CD4-positive, alpha-beta T cell (primary cell): ENCODE measurements around the gene KCNJ6. TPM values are rescaled to one million over a fixed set of nuclear protein-coding genes. Genes with fewer than 3 reads are reported as not detected.
A peak's percentile ranks its signal among the peaks of the same experiment; 100 is the strongest.
"Not testable (repeated sequence)": the region's sequence is repeated elsewhere in the genome, so short reads cannot be mapped to it uniquely, and the experiment has no call there.

ENCODE experiments used
- ATAC-seq: fragments of 200-7000 bp; cut with Tn5 transposase; one replicate; pipeline ENCODE4 v1.10.0; 2022; ENCODE audit warnings: mild to moderate bottlenecking; ENCODE audit not compliant: poor library complexity
- CTCF ChIA-PET: fragments of 350-600 bp; sonication (Branson Sonifier 250); formaldehyde crosslinking; loops from one replicate; lab custom pipeline; 2021; ENCODE audit warnings: antibody characterized with exemption, inconsistent platforms; lab: Charles Lee
- POLR2A ChIA-PET: fragments of 350-600 bp; sonication (Branson Sonifier 250); formaldehyde crosslinking; loops from one replicate; lab custom pipeline; 2021; ENCODE audit warnings: antibody characterized with exemption, inconsistent platforms; lab: Charles Lee
- DNase-seq, 14 experiments: peaks; one replicate each; pipeline ENCODE4 v3.0.0-alpha.2; 2013 to 2020; ENCODE audit warnings: mixed read lengths in 2 of 14
- H3K27ac ChIP-seq, 2 donors: one replicate each; pipeline versions ENCODE4 v1.5.1 to v1.7.0; 2013; ENCODE audit warnings: low read length in 2 of 2, low read depth in 1 of 2, mild to moderate bottlenecking in 1 of 2
- H3K27me3 ChIP-seq, 2 experiments: 1 replicate in 1 of 2; 2 replicates in 1 of 2; pipeline versions ENCODE4 v1.6.1 to v1.7.0; 2013; ENCODE audit warnings: low read length in 2 of 2, control low read depth in 1 of 2, mild to moderate bottlenecking in 1 of 2, moderate library complexity in 1 of 2; ENCODE audit not compliant: insufficient read depth in 2 of 2, control insufficient read depth in 1 of 2
- H3K36me3 ChIP-seq: one replicate; pipeline ENCODE4 v1.6.1; 2013; ENCODE audit warnings: low read length, control low read depth; ENCODE audit not compliant: insufficient read depth
- H3K4me1 ChIP-seq: one replicate; pipeline ENCODE4 v1.6.1; 2013; ENCODE audit warnings: low read length, control low read depth; ENCODE audit not compliant: insufficient read depth
- H3K4me3 ChIP-seq: one replicate; pipeline ENCODE4 v1.5.1; 2013; ENCODE audit warnings: mild to moderate bottlenecking, low read length, moderate library complexity
- H3K9me3 ChIP-seq, 2 experiments: 1 replicate in 1 of 2; 2 replicates in 1 of 2; pipeline versions ENCODE4 v1.6.1 to v1.7.0; 2013; ENCODE audit warnings: low read length in 2 of 2, mild to moderate bottlenecking in 2 of 2, control low read depth in 1 of 2, moderate library complexity in 1 of 2; ENCODE audit not compliant: control insufficient read depth in 1 of 2, insufficient read depth in 1 of 2
- H3K27ac Mint-ChIP-seq: one replicate; pipeline ENCODE4 v1.8.0; 2020; ENCODE audit warnings: mixed read lengths
- H3K27me3 Mint-ChIP-seq: one replicate; pipeline ENCODE4 v1.8.0; 2021; ENCODE audit warnings: mixed read lengths
- H3K36me3 Mint-ChIP-seq: one replicate; pipeline ENCODE4 v1.8.0; 2021; ENCODE audit warnings: low read depth, mixed read lengths
- H3K4me1 Mint-ChIP-seq: one replicate; pipeline ENCODE4 v1.8.0; 2021; ENCODE audit warnings: low read depth, mixed read lengths
- H3K4me3 Mint-ChIP-seq: one replicate; pipeline ENCODE4 v1.8.0; 2020; ENCODE audit warnings: mild to moderate bottlenecking, mixed read lengths
- H3K9me3 Mint-ChIP-seq: one replicate; pipeline ENCODE4 v1.8.0; 2020; ENCODE audit warnings: mixed read lengths
- intact Hi-C, 2 experiments: fragments of 100-400 bp; cut with DNase I in 1 of 2; cut with micrococcal nuclease in 1 of 2; formaldehyde crosslinking; loops; one replicate each; pipeline versions ENCODE4 v1.15.1 to v1.9.0; 2023 to 2025; cut with DNase I, micrococcal nuclease
- total RNA-seq, 174 experiments: library from RNA in 2 of 174; stranded (reverse) in 2 of 174; gene quantifications; one replicate each; pipeline ENCODE4 v1.2.3 and lab custom pipeline; 2021 to 2026
- TF ChIP-seq, protein P1 (sequence below): fragments of 200-600 bp; IDR thresholded peaks from one replicate; pipeline ENCODE4 v1.8.0; 2022; ENCODE audit warnings: antibody characterized with exemption, mild to moderate bottlenecking

KCNJ6 gene
- total RNA-seq, 2 experiments from 2014 or later = not detected

DNA sequence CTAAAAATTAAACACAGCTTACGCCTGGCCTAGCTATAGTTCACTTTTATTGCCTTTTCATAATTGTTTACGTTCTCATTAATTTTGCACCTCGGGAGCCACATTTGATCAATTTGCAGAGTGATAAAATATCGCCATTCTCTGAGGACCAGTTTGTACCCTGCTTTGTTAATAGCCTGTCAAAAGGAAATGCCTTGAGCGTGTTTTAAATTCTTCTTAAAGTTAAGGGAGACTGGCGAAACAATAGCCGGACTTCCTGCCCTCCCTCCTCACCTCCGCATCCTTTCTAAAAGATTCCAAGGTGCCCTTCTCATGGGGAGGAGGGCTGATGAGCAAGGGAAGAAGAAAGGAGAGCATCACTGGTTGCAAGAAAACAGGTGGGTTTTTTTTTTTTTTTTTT is 271.6 kb downstream of the KCNJ6 start:
- no peak overlapping the region for H3K27ac ChIP-seq
- ATAC-seq = no peak
- no peaks in the 10 kb centered on the region for H3K4me1 ChIP-seq
- TF ChIP-seq, protein P1, sequence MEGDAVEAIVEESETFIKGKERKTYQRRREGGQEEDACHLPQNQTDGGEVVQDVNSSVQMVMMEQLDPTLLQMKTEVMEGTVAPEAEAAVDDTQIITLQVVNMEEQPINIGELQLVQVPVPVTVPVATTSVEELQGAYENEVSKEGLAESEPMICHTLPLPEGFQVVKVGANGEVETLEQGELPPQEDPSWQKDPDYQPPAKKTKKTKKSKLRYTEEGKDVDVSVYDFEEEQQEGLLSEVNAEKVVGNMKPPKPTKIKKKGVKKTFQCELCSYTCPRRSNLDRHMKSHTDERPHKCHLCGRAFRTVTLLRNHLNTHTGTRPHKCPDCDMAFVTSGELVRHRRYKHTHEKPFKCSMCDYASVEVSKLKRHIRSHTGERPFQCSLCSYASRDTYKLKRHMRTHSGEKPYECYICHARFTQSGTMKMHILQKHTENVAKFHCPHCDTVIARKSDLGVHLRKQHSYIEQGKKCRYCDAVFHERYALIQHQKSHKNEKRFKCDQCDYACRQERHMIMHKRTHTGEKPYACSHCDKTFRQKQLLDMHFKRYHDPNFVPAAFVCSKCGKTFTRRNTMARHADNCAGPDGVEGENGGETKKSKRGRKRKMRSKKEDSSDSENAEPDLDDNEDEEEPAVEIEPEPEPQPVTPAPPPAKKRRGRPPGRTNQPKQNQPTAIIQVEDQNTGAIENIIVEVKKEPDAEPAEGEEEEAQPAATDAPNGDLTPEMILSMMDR = no peak
- H3K36me3 Mint-ChIP-seq = no peaks in the 10 kb centered on the region
- H3K27me3 Mint-ChIP-seq = peaks cover 54% of the 10 kb centered on the region
- ChIA-PET CTCF (no interaction called here), POLR2A (no interaction called here)
- intact Hi-C loops = no loop called here
- no peaks in the 10 kb centered on the region for H3K9me3 ChIP-seq
- no peak overlapping the region for H3K4me3 Mint-ChIP-seq
- H3K4me1 Mint-ChIP-seq = no peaks in the 10 kb centered on the region
- H3K9me3 Mint-ChIP-seq = no peaks in the 10 kb centered on the region
- no peak for DNase-seq
- no peak overlapping the region for H3K4me3 ChIP-seq
- H3K36me3 ChIP-seq = no peaks in the 10 kb centered on the region
- no peak overlapping the region for H3K27ac Mint-ChIP-seq
- H3K27me3 ChIP-seq = peaks cover 3 to 9% of the 10 kb centered on the region in 2 experiments

GRCh38 chr21:37643862-37644261 is 272.4 kb downstream of the KCNJ6 start:
- peaks cover 59% of the 10 kb centered on the region for H3K27me3 Mint-ChIP-seq
- ATAC-seq, H3K27ac Mint-ChIP-seq, H3K27me3 ChIP-seq, H3K4me1 Mint-ChIP-seq, H3K9me3 Mint-ChIP-seq, intact Hi-C loops, H3K4me1 ChIP-seq, DNase-seq, H3K9me3 ChIP-seq, H3K36me3 Mint-ChIP-seq, POLR2A ChIA-PET, H3K4me3 Mint-ChIP-seq, H3K4me3 ChIP-seq, H3K27ac ChIP-seq, H3K36me3 ChIP-seq, CTCF ChIA-PET: not testable (repeated sequence)

DNA sequence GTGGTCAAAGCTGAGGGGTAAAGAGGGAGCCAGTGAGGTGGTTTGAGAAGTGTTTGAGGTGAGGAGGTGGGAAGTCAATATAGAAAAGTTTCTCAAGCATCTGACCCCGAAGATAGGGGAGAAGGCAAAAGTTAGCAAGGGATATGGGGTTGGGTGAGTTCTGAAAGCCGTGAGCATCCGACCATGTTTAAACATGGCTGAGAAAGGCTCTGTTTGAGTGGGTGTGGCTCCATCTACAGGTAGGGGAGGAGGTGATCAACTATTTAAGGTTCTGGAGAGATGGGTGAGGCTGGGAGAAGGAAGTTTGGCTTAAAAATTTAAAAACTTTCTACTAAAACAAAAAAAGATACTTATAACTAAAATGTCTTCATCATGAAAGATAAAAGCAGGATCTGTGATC is 273.8 kb downstream of the KCNJ6 start:
- DNase-seq = peak in 9 of 14 experiments; percentile 5 to 60 (median 36)
- H3K4me3 Mint-ChIP-seq = no peak overlapping the region
- TF ChIP-seq, protein P1 = peak; percentile 27
- no peaks in the 10 kb centered on the region for H3K9me3 ChIP-seq
- H3K9me3 Mint-ChIP-seq = no peaks in the 10 kb centered on the region
- no peaks in the 10 kb centered on the region for H3K36me3 Mint-ChIP-seq
- ChIA-PET CTCF (no interaction called here), POLR2A (no interaction called here)
- peaks cover 3 to 14% of the 10 kb centered on the region in 2 experiments for H3K27me3 ChIP-seq
- no peaks in the 10 kb centered on the region for H3K4me1 ChIP-seq
- H3K36me3 ChIP-seq = no peaks in the 10 kb centered on the region
- H3K27ac ChIP-seq = no peak overlapping the region
- ATAC-seq = peak; percentile 52
- no peak overlapping the region for H3K27ac Mint-ChIP-seq
- intact Hi-C loops = no loop called here
- H3K4me1 Mint-ChIP-seq = no peaks in the 10 kb centered on the region
- no peak overlapping the region for H3K4me3 ChIP-seq
- peaks cover 69% of the 10 kb centered on the region for H3K27me3 Mint-ChIP-seq

- TF ChIP-seq, protein P1 = no peak
- no peaks in the 10 kb centered on the region for H3K9me3 Mint-ChIP-seq
- H3K36me3 ChIP-seq = no peaks in the 10 kb centered on the region
- no peaks in the 10 kb centered on the region for H3K9me3 ChIP-seq
- no peak for DNase-seq
- H3K4me1 Mint-ChIP-seq = no peaks in the 10 kb centered on the region
- H3K4me3 Mint-ChIP-seq = no peak overlapping the region
- H3K27me3 ChIP-seq = peaks cover 3 to 18% of the 10 kb centered on the region in 2 experiments
- H3K4me1 ChIP-seq = no peaks in the 10 kb centered on the region
- no peaks in the 10 kb centered on the region for H3K36me3 Mint-ChIP-seq
- intact Hi-C loops = no loop called here
- ChIA-PET CTCF (no interaction called here), POLR2A (no interaction called here)
- H3K27ac ChIP-seq = no peak overlapping the region
- no peak overlapping the region for H3K4me3 ChIP-seq
- no peak overlapping the region for H3K27ac Mint-ChIP-seq
- H3K27me3 Mint-ChIP-seq = peaks cover 68% of the 10 kb centered on the region
- ATAC-seq = no peak
These were observed 276.5 kb downstream of the KCNJ6 start for GRCh38 chr21:37639756-37640155.
